GM08714 (cell line): ENCODE measurements around the gene GULP1.

Source experiments
- H3K4me3 ChIP-seq: fragments of 200-500 bp; sonication (Bioruptor generic); 2 replicates; pipeline ENCODE4 v1.5.1; 2014; ENCODE audit warnings: mild to moderate bottlenecking, low read length, inconsistent platforms
- ZNF274 ChIP-seq: IDR thresholded peaks from 2 replicates; pipeline ENCODE4 v1.6.1; 2012; ENCODE audit warnings: mild to moderate bottlenecking, low read depth, low read length

The GULP1 gene

DNA sequence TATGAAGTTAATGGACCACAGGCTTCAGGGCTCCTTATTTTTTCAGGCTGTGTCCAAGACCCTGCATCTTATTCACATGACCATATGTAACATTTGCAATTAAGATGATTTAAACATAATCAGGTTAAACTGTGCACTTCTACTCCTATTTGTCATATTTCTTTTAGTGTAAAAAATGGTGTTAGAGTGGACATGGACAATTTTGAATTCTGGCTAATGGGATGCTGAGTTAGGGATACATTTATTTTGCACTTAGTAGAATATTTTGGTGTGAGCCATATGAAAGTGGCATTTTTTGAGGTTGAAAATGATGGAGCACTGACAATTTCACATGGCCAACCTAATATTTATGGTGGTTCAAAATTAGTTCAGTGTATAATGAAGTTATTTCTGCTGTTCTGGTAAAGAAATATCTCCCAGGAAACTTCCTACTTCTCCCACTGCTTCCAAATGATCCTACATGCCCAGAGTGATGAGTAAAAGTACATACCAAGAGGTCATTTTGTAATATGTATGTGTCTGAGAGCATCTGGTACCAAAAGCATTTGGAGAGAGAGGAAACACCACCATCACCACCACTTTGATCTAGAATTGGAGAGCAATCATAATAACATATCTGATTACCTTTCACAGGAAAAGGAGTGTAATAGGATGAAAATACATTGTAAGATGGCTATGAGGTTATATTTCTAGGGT lies 36.0 kb downstream of the GULP1 start:
- H3K4me3 ChIP-seq, result no peak overlapping the region
- no peak for TF ChIP-seq ZNF274

DNA sequence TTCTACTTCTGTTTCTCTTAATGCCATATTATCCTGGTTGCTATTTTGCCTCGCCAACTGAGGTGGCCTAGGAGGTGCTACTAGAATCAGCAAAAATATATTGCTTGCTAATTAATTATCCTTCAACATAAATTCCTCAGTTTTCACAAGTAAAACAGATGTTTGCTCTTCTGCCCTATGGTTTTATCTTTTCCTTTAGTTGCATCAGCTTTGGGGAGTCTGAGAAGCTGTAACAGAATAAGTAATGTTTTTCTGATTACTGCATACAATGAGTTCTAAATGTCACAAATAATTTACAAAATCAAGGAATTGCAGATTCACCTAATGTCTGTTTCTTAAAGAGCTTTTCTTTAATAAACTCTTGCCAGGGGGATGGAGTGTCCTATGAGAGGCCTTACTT lies 36.7 kb downstream of the GULP1 start:
- TF ChIP-seq ZNF274, result no peak
- H3K4me3 ChIP-seq, result no peak overlapping the region

DNA sequence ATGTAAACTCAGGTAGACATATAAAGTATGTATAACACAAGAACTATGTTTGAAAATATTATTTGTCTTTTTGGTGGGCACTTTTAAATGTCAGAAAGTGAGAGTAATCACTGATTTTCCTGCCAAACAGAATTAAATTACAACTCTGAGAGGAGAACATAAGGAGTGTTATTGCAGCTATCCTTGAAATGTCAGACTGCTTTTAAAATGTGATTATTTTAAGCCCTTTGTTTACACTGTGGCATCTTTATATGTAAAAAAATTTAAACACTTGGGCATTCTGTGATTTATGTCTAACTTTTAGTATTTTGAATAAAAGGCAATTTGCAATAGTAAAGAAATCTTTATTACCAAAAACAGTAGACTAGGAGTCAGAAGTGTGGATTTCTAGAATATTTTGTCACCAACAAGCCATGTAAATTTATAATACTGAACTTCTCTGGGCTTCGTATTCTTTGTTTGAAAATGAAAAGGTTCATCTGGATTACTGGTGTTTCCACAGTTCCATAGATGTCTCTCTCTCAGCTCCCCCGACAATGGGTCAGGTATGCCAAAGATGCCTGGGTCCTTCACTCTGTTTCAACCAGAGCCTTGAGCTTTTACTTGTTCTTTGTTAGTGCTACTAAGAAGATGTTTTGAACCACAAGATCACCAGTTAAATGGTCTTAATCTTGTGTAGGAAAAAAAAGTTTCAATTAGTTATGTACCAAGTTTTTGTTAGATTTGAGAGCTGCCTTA lies 38.8 kb downstream of the GULP1 start:
- no peak for TF ChIP-seq ZNF274
- H3K4me3 ChIP-seq, result no peak overlapping the region

DNA sequence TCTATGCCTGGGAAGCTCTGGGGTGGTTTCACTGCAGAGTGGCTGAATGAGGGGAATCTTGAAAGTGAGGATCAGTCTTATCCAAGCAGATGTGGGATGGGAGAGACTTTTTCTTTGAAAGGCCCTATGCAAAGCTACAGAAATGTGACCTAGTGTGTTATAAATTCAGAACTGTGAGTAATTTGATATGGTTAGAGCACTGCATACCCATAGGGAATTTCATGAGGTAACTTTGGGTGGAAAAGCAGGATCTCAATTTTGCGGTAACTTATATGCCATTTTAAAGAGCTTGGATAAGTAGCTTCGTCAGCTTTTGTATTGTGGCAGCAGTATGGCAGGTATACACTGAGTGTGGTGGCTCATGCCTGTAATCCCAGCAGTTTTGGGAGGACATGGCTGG lies 40.9 kb downstream of the GULP1 start:
- no peak for TF ChIP-seq ZNF274
- no peak overlapping the region for H3K4me3 ChIP-seq

DNA sequence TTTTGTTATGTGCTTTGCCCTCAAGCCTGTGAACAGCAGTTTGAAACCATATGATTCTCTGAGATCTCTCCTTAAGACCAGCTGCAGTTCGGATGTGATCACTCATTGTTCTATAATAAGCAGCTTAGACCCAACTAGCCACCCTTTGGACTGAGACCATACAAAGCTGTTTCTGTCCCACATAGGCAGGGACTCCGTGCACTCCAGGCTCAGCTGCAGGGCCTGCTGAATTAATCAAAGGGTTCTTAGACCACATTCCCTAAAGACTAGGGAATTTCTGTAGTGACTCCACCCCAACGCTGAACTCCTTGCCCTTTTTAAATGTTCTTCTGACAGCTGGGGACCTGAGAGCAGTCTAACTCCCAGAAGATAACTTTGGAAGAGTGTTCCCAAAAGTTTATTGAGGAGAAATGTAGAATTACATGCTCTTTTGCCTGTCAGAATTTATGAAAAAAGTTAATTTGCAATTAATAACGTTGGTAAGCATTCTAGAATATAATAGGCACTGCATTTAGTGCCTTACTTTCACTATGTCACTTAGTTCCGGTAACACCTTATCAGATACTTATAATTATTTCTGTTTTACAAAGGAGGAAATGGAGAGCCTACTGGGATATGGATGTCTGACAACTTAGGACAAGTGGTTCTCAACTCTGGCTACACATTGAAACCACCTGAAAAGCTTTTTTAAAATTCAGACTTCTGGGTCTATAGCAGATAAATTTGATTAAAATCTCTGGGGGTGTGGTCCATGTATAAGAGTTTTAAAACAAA lies 42.3 kb downstream of the GULP1 start:
- no peak for TF ChIP-seq ZNF274
- H3K4me3 ChIP-seq, result no peak overlapping the region

DNA sequence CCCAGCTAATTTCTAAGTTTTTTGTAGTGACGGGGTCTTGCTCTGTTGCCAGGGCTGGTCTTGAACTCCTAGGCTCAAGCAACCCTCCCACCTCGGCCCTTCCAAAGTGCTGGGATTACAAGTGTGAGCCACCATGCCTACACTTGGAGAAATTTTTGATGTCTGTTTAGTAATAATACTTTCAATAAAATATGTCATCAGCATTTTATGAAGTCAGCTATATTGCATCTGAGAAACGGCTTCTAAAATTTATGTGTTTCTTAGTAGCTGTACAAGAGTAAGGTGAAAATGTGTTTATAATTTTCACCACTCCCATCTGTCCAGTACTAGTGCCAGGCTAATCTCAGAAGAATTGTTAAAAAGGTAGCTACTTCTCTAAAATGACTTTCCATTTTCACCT lies 46.8 kb downstream of the GULP1 start:
- no peak overlapping the region for H3K4me3 ChIP-seq
- no peak for TF ChIP-seq ZNF274

DNA sequence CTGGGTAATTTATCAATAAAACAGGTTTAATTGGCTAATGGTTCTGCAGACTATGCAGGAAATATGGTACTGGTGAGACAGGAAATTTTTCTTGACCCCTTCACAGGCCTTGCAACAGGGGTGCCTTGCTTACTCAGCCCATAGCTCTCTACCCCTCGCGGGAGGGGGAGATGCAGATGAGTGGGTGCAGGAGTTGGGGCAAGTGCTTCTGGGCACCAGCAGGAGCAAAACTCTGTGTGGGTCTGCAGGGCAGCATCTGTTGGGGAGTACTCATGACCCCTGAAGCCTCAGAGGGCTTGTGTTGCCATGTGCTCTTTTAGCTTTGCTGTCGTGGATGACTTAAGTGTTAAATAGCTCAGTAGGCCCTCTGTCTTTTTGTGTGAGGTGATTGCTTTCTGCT lies 48.6 kb downstream of the GULP1 start:
- no peak for TF ChIP-seq ZNF274
- H3K4me3 ChIP-seq, result no peak overlapping the region

DNA sequence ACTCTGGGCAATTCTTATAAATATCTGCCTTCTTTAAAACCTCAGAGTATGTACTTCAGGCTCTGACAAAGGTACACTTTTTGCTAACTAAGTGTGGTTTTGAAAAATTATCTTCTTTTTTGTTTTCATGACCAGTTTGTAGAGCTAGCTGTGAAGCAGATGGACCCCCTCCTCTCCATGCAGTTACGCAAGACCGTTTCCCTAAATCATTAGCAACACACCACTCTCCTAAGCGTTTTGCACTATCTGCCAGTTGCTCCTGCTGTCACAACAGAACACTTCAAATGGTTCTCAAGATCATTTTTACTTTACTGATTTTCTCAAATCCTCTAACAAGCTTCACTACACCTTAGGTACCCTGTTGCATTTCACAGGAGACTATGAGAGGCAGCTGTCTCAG lies 53.3 kb downstream of the GULP1 start:
- TF ChIP-seq ZNF274, result no peak
- no peak overlapping the region for H3K4me3 ChIP-seq

DNA sequence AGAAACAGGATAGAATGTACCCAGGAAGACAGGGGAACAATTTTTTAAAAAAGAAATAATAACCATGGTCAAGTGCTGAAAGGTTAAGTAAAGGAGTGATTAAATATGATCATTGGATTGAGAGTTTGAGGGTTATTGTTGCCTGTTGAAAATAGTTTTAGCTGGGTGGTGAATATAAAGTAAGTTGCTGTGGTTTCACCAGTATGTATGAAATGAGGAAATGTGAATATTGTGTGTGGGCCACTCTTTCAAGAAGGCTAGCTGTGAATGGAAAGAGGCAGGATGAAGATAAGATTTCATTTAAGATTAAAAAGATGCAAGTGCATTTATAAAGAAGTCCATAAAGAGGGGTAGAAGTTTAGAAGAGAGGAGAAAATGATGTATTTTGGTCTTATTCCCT lies 53.8 kb downstream of the GULP1 start:
- TF ChIP-seq ZNF274, result no peak
- no peak overlapping the region for H3K4me3 ChIP-seq

DNA sequence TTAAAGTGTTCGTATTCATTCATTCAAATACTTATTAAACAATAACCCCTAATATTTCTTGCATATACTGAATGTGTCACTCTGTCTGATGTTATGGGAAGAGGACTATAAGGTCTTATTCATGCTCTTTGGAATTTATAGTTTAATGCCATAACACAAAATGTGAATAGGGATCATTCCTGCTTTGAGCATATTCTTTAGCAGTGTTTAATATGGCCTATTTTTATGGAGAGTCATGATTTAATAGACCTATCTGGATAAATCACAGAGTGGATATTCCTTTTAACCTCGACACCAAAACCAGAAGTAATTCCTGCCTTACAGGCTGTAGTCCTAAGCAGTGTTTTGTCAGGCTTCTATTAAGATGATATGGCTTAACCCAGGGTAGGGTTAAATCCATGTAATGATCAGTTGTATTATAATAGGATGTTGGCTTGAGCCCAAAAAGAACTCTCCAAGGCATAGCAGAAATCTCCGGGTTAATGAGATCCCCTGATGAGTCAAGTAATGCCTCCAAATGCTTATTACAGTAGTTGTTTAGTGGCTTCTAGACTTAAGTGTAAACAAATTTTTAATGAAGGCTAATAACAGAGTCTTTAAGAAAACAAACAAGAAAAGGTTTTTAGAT lies 54.3 kb downstream of the GULP1 start:
- no peak for TF ChIP-seq ZNF274

DNA sequence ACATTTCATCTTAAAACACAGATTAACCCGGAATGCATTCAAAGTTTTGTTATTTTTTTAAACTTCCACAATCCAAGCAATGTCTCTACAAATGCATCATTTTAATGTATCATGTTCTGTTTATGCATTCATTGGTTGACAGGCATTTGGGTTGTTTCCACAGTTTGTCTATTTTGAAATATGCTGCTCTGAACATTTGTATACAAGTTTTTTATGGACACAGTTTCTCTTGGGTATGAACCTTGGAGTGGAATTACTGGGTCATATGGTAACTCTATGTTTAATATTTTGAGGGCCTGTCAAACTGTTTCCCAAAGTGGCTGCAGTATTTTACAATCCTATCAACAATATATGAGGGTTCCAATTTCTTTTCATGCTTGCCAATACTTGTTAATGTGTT lies 57.3 kb downstream of the GULP1 start:
- H3K4me3 ChIP-seq, result no peak overlapping the region
- no peak for TF ChIP-seq ZNF274

More for the DNA sequence above, 54.3 kb downstream of the GULP1 start:
- no peak overlapping the region for H3K4me3 ChIP-seq

DNA sequence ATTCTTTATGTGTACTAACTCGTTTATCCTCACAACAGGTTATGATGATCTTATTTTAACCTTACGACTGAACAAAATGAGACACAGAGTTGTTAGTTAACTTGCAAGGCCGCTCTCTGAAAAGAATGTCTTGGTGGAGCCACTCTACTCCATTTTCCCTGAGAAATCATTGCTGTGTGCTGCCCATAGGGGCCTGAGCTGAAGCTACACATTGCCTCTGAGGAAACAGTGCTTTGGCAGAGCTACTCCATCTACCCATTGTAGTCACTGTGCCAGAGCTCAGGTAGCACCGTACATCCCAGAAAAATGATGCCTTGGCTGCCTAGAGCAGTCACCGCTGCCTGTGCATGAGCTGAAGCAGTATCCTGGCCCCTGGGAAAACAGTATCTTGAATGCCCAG lies 61.6 kb downstream of the GULP1 start:
- TF ChIP-seq ZNF274, result no peak
- H3K4me3 ChIP-seq, result no peak overlapping the region

DNA sequence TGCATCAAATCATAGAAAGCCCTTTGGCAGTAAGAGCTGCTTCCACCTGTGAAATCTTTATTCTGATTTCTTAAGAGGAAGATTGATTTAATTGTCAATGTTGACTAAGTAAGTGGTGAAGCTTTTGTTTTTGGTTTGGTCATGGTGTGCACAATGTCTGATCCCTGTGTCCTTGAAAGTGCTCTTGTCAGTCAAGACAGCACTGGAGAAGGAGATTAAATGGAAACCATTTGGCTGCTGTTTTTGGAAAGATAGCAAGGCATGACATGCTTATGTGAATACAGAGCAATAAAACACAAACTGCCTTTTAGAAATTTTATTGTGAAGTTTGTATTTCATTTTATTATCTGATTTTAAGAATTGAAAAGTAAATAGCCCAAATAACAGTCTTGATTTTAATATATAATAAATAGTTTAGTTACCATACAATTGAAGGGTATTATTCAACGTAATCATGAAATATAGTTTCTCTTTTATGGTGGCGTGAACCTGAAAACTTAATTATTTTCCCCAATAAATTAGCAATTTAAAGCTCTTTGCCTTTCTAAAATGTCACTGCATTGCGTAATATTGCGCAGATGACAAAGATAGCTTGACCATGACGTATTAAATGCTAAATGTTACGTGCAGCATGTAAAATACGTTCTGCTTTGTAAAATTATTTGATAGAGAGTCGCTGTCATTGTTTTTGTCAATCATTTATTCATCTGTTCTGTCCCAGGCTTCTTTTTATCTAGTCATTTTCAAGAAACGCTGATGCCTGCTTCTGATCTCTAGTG lies 69.0 kb downstream of the GULP1 start:
- H3K4me3 ChIP-seq, result no peak overlapping the region
- TF ChIP-seq ZNF274, result no peak
